GM12875 (cell line): Measurements from ENCODE around the gene TMEM214.

Source experiments
- H3K4me3 ChIP-seq: one replicate; pipeline ENCODE4 v1.5.1; 2011; ENCODE audit warnings: low read depth, low read length, control low read depth
- CTCF ChIP-seq: IDR thresholded peaks from 2 replicates; pipeline ENCODE4 v1.5.1; 2011; ENCODE audit warnings: low read depth, mild to moderate bottlenecking, control low read depth, inconsistent platforms, low read length, moderate library complexity, borderline replicate concordance; ENCODE audit not compliant: insufficient read depth

Gene TMEM214

GRCh38 chr2:27049422-27050280 is 16.9 kb downstream of the TMEM214 start:
- H3K4me3 ChIP-seq, result peak overlapping the region; percentile 65
- no peak for TF ChIP-seq CTCF

GRCh38 chr2:27050281-27050995 is 17.7 kb downstream of the TMEM214 start:
- peak overlapping the region; percentile 65 for H3K4me3 ChIP-seq
- TF ChIP-seq CTCF, result peak; percentile 27; the same call in 1 of the 2 replicates

GRCh38 chr2:27050996-27051901 is 18.5 kb downstream of the TMEM214 start, which contains the start of gene AGBL5:
AGBL5 (plus strand) TSS chr2:27051668; CDS start chr2:27052959, 1,291 bp downstream.
- H3K4me3 ChIP-seq, result peak within 1 kb of the TSS; percentile 65
- no peak for TF ChIP-seq CTCF

- no peak for TF ChIP-seq CTCF
- peak overlapping the region; percentile 63 for H3K4me3 ChIP-seq
Measured at GRCh38 chr2:27051902-27052645, 19.3 kb downstream of the TMEM214 start.

- H3K4me3 ChIP-seq, result no peak overlapping the region
- no peak for TF ChIP-seq CTCF
Measured at GRCh38 chr2:27053321-27053720, 20.6 kb downstream of the TMEM214 start.

- no peak overlapping the region for H3K4me3 ChIP-seq
- TF ChIP-seq CTCF, result no peak
Measured at GRCh38 chr2:27053776-27054175, 21.0 kb downstream of the TMEM214 start.
